ENCODE results near the gene INPP5F.

GRCh38 chr10:119859420-119860258 is 133.8 kb downstream of the INPP5F start:
- TF ChIP-seq CTCF (IDR thresholded peaks at IDR 0.05; ENCODE audit: insufficient read depth, low read length, poor library complexity, severe bottlenecking) (peak; percentile 63), EZH2phosphoT487 (conservative IDR thresholded peaks at IDR 0.05; ENCODE audit: low read length) (no peak)

Data from SU-DHL-6 (cell line).